Loucy (cell line): ENCODE results near the gene SPANXN5.
"Not testable (repeated sequence)": the region's sequence is repeated elsewhere in the genome, so short reads cannot be mapped to it uniquely, and the experiment has no call there.

Source experiments
- EZH2phosphoT487 ChIP-seq: fragments of 200-600 bp; IDR thresholded peaks from 2 replicates; pipeline ENCODE4 v1.6.1; 2018; ENCODE audit warnings: antibody characterized with exemption, mild to moderate bottlenecking, moderate library complexity, borderline replicate concordance
- TF ChIP-seq, protein P1 (sequence below): fragments of 200-600 bp; sonication (generic); conservative IDR thresholded peaks from 2 replicates; pipeline ENCODE4 v1.5.1; 2014; ENCODE audit warnings: mild to moderate bottlenecking, antibody characterized with exemption, low read length

DNA sequence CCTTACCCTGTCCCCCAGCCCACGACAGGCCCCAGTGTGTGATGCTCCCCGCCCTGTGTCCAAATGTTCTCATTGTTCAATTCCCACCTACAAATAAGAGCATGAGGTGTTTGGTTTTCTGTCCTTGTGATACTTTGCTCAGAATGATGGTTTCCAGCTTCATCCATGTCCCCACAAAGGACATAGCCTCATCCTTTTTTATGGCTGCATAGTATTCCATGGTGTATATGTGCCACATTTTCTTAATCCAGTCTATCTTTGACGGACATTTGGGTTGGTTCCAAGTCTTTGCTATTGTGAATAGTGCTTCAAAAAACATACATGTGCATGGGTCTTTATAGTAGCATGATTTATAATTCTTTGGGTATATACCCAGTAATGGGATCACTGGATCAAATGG is 46.4 kb upstream of the SPANXN5 start:
- TF ChIP-seq, protein P1, sequence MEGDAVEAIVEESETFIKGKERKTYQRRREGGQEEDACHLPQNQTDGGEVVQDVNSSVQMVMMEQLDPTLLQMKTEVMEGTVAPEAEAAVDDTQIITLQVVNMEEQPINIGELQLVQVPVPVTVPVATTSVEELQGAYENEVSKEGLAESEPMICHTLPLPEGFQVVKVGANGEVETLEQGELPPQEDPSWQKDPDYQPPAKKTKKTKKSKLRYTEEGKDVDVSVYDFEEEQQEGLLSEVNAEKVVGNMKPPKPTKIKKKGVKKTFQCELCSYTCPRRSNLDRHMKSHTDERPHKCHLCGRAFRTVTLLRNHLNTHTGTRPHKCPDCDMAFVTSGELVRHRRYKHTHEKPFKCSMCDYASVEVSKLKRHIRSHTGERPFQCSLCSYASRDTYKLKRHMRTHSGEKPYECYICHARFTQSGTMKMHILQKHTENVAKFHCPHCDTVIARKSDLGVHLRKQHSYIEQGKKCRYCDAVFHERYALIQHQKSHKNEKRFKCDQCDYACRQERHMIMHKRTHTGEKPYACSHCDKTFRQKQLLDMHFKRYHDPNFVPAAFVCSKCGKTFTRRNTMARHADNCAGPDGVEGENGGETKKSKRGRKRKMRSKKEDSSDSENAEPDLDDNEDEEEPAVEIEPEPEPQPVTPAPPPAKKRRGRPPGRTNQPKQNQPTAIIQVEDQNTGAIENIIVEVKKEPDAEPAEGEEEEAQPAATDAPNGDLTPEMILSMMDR, result not testable (repeated sequence)
- not testable (repeated sequence) for TF ChIP-seq EZH2phosphoT487
